B cell (primary cell): ENCODE measurements around the gene AMPD2. TPM values are rescaled to one million over a fixed set of nuclear protein-coding genes. Genes with fewer than 3 reads are reported as not detected.

Experiments
- ATAC-seq: fragments of 200-7000 bp; cut with Tn5 transposase; one replicate; pipeline ENCODE4 v1.10.0; 2021; ENCODE audit warnings: low read depth, mild to moderate bottlenecking, moderate number of reproducible peaks, moderate library complexity
- CTCF ChIA-PET: fragments of 350-600 bp; sonication (Branson Sonifier 250); formaldehyde crosslinking; loops from one replicate; lab custom pipeline; 2021; ENCODE audit warnings: antibody characterized with exemption, inconsistent platforms; lab: Charles Lee
- POLR2A ChIA-PET: fragments of 350-600 bp; sonication (Branson Sonifier 250); formaldehyde crosslinking; loops from one replicate; lab custom pipeline; 2021; ENCODE audit warnings: antibody characterized with exemption; lab: Charles Lee
- DNase-seq: peaks from one replicate; pipeline ENCODE4 v3.0.0; 2013
- H2AFZ ChIP-seq: 2 replicates; pipeline ENCODE4 v1.6.1; 2012; ENCODE audit warnings: mild to moderate bottlenecking, low read depth, low read length; ENCODE audit not compliant: insufficient read depth, poor library complexity, severe bottlenecking
- H3K27ac ChIP-seq, 2 donors: 1 replicate in 1 of 2; 2 replicates in 1 of 2; pipeline ENCODE4 v1.5.1; 2012 to 2013; ENCODE audit warnings: low read length in 2 of 2, mild to moderate bottlenecking in 2 of 2, moderate library complexity in 1 of 2
- H3K27me3 ChIP-seq, 4 experiments: fragments of 200-600 bp in 1 of 4; sonication (generic) in 1 of 4; replicated peaks in 1 of 4; 1 replicate in 2 of 4; 2 replicates in 2 of 4; pipeline versions ENCODE4 v1.6.1 to v1.7.0; 2013 to 2016; ENCODE audit warnings: low read length in 3 of 4, mild to moderate bottlenecking in 2 of 4, mixed read lengths in 1 of 4, moderate library complexity in 1 of 4; ENCODE audit not compliant: insufficient read depth in 4 of 4, control insufficient read depth in 3 of 4; ENCODE audit errors: control extremely low read depth in 1 of 4
- H3K36me3 ChIP-seq, 2 experiments: replicated peaks in 1 of 2; 1 replicate in 1 of 2; 2 replicates in 1 of 2; pipeline versions ENCODE4 v1.6.1 to v1.7.1; 2013; ENCODE audit warnings: low read length in 1 of 2; ENCODE audit not compliant: insufficient read depth in 2 of 2, control insufficient read depth in 1 of 2; ENCODE audit errors: control extremely low read depth in 1 of 2, extremely low read depth in 1 of 2
- H3K4me1 ChIP-seq, 2 donors: fragments of 200-600 bp in 1 of 2; sonication (generic) in 1 of 2; 1 replicate in 1 of 2; 2 replicates in 1 of 2; pipeline versions ENCODE4 v1.5.1 to v1.6.1; 2013 to 2017; ENCODE audit warnings: low read length in 2 of 2; ENCODE audit not compliant: control insufficient read depth in 2 of 2, insufficient read depth in 2 of 2
- H3K4me2 ChIP-seq: replicated peaks from 2 replicates; pipeline ENCODE3; 2012; ENCODE audit warnings: mild to moderate bottlenecking, low read depth, low read length; ENCODE audit not compliant: poor library complexity, severe bottlenecking
- H3K4me3 ChIP-seq, 5 experiments: fragments of 200-600 bp in 1 of 5; sonication (generic) in 1 of 5; 1 replicate in 3 of 5; 2 replicates in 2 of 5; pipeline versions ENCODE4 v1.5.1 to v1.7.0; 2011 to 2016; ENCODE audit warnings: low read length in 4 of 5, mild to moderate bottlenecking in 4 of 5, low read depth in 2 of 5, control low read depth in 1 of 5, moderate library complexity in 1 of 5; ENCODE audit not compliant: insufficient read depth in 1 of 5; ENCODE audit errors: control extremely low read depth in 1 of 5, extremely low read depth in 1 of 5
- H3K79me2 ChIP-seq: fragments of 200-600 bp; sonication (generic); one replicate; pipeline ENCODE4 v1.6.0; 2016; ENCODE audit warnings: low read length; ENCODE audit not compliant: control insufficient read depth, insufficient read depth
- H3K9ac ChIP-seq: fragments of 200-600 bp; sonication (generic); 2 replicates; pipeline ENCODE4 v1.6.1; 2017; ENCODE audit warnings: mild to moderate bottlenecking, low read length, moderate library complexity
- H3K9me3 ChIP-seq, 3 donors: one replicate each; pipeline versions ENCODE4 v1.6.1 to v1.7.1; 2013; ENCODE audit warnings: low read length in 2 of 3; ENCODE audit not compliant: control insufficient read depth in 2 of 3, insufficient read depth in 1 of 3; ENCODE audit errors: control extremely low read depth in 1 of 3
- H4K20me1 ChIP-seq: 2 replicates; pipeline ENCODE4 v1.6.0; 2012; ENCODE audit warnings: mild to moderate bottlenecking, low read length; ENCODE audit not compliant: insufficient read depth, control insufficient read depth, poor library complexity, severe bottlenecking
- H3K27ac Mint-ChIP-seq: one replicate; pipeline ENCODE4 v1.8.0; 2021; ENCODE audit warnings: mixed read lengths
- H3K27me3 Mint-ChIP-seq: one replicate; pipeline ENCODE4 v1.8.0; 2021; ENCODE audit warnings: mixed read lengths
- H3K4me1 Mint-ChIP-seq: one replicate; pipeline ENCODE4 v1.8.0; 2021; ENCODE audit warnings: mixed read lengths
- H3K4me3 Mint-ChIP-seq: one replicate; pipeline ENCODE4 v1.8.0; 2021; ENCODE audit warnings: mixed read lengths
- H3K9me3 Mint-ChIP-seq: one replicate; pipeline ENCODE4 v1.8.0; 2022; ENCODE audit warnings: mixed read lengths; ENCODE audit not compliant: insufficient read depth
- CTCF ChIP-seq: fragments of 200-600 bp; IDR thresholded peaks from one replicate; pipeline ENCODE4 v1.8.0; 2022; ENCODE audit warnings: antibody characterized with exemption, mild to moderate bottlenecking
- EZH2 ChIP-seq: IDR thresholded peaks from 2 replicates; pipeline ENCODE4 v1.6.1; 2012; ENCODE audit warnings: borderline replicate concordance, low read depth, mild to moderate bottlenecking, moderate library complexity, low read length; ENCODE audit not compliant: insufficient read depth, poor library complexity, severe bottlenecking
- WGBS: methylation state at CpG from one replicate; pipeline ENCODE4 v1.1.5; 2013; ENCODE audit warnings: missing lambda C conversion rate; ENCODE audit not compliant: insufficient coverage; 5-methylcytosine and 5-hydroxymethylcytosine counted together
- intact Hi-C: fragments of 100-400 bp; cut with micrococcal nuclease; formaldehyde crosslinking; loops from one replicate; pipeline ENCODE4 v1.10.0; 2022
- polyA plus RNA-seq: library from polyadenylated mRNA; depleted of rRNA; stranded (reverse); fragments of >200 nt; gene quantifications from 2 replicates; pipeline ENCODE4 v1.2.3, GENCODE V29; 2012
- total RNA-seq, 2 donors: library from RNA; stranded (reverse); fragments of 120-200 nt in 1 of 2; gene quantifications; 1 replicate in 1 of 2; 2 replicates in 1 of 2; pipeline versions ENCODE4 v1.2.3 to v1.2.4, GENCODE V29; 2013 to 2022

AMPD2 gene
- total and polyA plus RNA-seq, 2 donors (not counting 1 experiment from before 2014, with no cell fraction given), result 104 to 121 TPM

GRCh38 chr1:109616391-109616790 lies 3.2 kb upstream of the AMPD2 start:
- Mint-ChIP-seq H3K27me3 (peaks cover 3% of the 10 kb centered on the region), H3K4me3 (no peak overlapping the region), H3K4me1 (peaks cover 34% of the 10 kb centered on the region), H3K9me3 (no peaks in the 10 kb centered on the region), H3K27ac (peak overlapping the region; percentile 38)
- Histone ChIP-seq H4K20me1 (no peaks in the 10 kb centered on the region), H3K9ac (no peak overlapping the region), H2AFZ (no peak overlapping the region), H3K4me3 (no peak overlapping the region), H3K36me3 (no peaks in the 10 kb centered on the region), H3K79me2 (peaks cover 17% of the 10 kb centered on the region), H3K27ac (peak overlapping the region; percentile 26 to 63), H3K27me3 (peaks cover 0 to 3% (median 0%) of the 10 kb centered on the region in 4 experiments), H3K9me3 (no peaks in the 10 kb centered on the region), H3K4me1 (peaks cover 23 to 37% of the 10 kb centered on the region in 2 donors), H3K4me2 (peak overlapping the region; percentile 0)
- no peak for TF ChIP-seq EZH2
- TF ChIP-seq CTCF, result no peak
- WGBS, result 78% methylated on average over 2 of the region's 3 CpGs
- ATAC-seq (no peak), DNase-seq (no peak)
- intact Hi-C loops, result loop anchor here (5.0 kb wide), 1 partner anchor 134 kb away; the partner anchor contains the start of gene ATXN7L2
- ChIA-PET POLR2A (no interaction called here), CTCF (interaction anchor here (0.9 to 3.1 kb wide), 5 partner anchors 14 to 70 kb away, joined by 4 to 18 read pairs (median 8); partner anchors contain the start of gene GNAI3)

- no peak for ATAC-seq
- 80% methylated on average over 2 of the region's 3 CpGs for WGBS
- intact Hi-C loops, result loop anchor here (5.0 kb wide), 1 partner anchor 135 kb away; the partner anchor contains the start of gene ATXN7L2
- peaks cover 0 to 3% (median 0%) of the 10 kb centered on the region in 4 experiments for H3K27me3 ChIP-seq
- no peak overlapping the region for H3K4me3 Mint-ChIP-seq
- ChIA-PET POLR2A (no interaction called here), CTCF (interaction anchor here (0.7 to 3.1 kb wide), 7 partner anchors 13 to 127 kb away, joined by 3 to 18 read pairs (median 6); partner anchors contain the start of gene GNAI3)
- peaks cover 27% of the 10 kb centered on the region for H3K79me2 ChIP-seq
- no peaks in the 10 kb centered on the region for H3K9me3 ChIP-seq
- H3K4me2 ChIP-seq, result no peak overlapping the region
- no peaks in the 10 kb centered on the region for H3K9me3 Mint-ChIP-seq
- H3K36me3 ChIP-seq, result no peaks in the 10 kb centered on the region
- H3K4me1 ChIP-seq, result peaks cover 33 to 46% of the 10 kb centered on the region in 2 donors
- H3K27ac Mint-ChIP-seq, result peak overlapping the region; percentile 38
- H3K27ac ChIP-seq, result no peak overlapping the region
- TF ChIP-seq CTCF (no peak), EZH2 (no peak)
- peaks cover 43% of the 10 kb centered on the region for H3K4me1 Mint-ChIP-seq
- H2AFZ ChIP-seq, result no peak overlapping the region
- no peak overlapping the region for H3K9ac ChIP-seq
- peaks cover 3% of the 10 kb centered on the region for H3K27me3 Mint-ChIP-seq
- H3K4me3 ChIP-seq, result no peak overlapping the region
- DNase-seq, result no peak
- H4K20me1 ChIP-seq, result no peaks in the 10 kb centered on the region
Measured at GRCh38 chr1:109617291-109617801, 2.3 kb upstream of the AMPD2 start.
